SK-N-SH (cell line): ENCODE results near the gene NAIP.
"Not testable (repeated sequence)": the region's sequence is repeated elsewhere in the genome, so short reads cannot be mapped to it uniquely, and the experiment has no call there.

Experiments used
- CHD2 ChIP-seq: fragments of 150-350 bp; IDR thresholded peaks from 2 replicates; pipeline ENCODE4 v1.6.1; 2018; ENCODE audit warnings: low read length; ENCODE audit not compliant: partially characterized antibody
- ELF1 ChIP-seq: IDR thresholded peaks from 2 replicates; pipeline ENCODE4 v1.4.0; 2012
- EZH2phosphoT487 ChIP-seq: fragments of 200-600 bp; sonication (generic); IDR thresholded peaks from 2 replicates; pipeline ENCODE4 v1.6.1; 2017; ENCODE audit warnings: low read depth, mixed run types, mild to moderate bottlenecking, antibody characterized with exemption, moderate library complexity, borderline replicate concordance
- MEF2A ChIP-seq: IDR thresholded peaks from 2 replicates; pipeline ENCODE4 v1.4.0; 2012; ENCODE audit warnings: low read depth, borderline replicate concordance
- RFX5 ChIP-seq: IDR thresholded peaks from 2 replicates; pipeline ENCODE4 v1.6.1; 2012; ENCODE audit warnings: mild to moderate bottlenecking, improper control_type of control experiment, low read length
- SIN3A ChIP-seq: IDR thresholded peaks from 2 replicates; pipeline ENCODE4 v1.6.1; 2012; ENCODE audit warnings: low read depth, mild to moderate bottlenecking, low read length, moderate library complexity, borderline replicate concordance
- SMC3 ChIP-seq: IDR thresholded peaks from 2 replicates; pipeline ENCODE4 v1.6.1; 2012; ENCODE audit warnings: low read depth, low read length, improper control_type of control experiment
- TAF1 ChIP-seq: IDR thresholded peaks from 2 replicates; pipeline ENCODE4 v1.6.1; 2012; ENCODE audit warnings: low read depth, mild to moderate bottlenecking, low read length, moderate library complexity, borderline replicate concordance
- TF ChIP-seq, protein P1 (sequence below): IDR thresholded peaks from 2 replicates; pipeline ENCODE4 v1.4.0; 2012; ENCODE audit warnings: low read depth
- TF ChIP-seq, protein P2 (sequence below): fragments of 200-600 bp; sonication (generic); IDR thresholded peaks from 2 replicates; pipeline ENCODE4 v1.6.1; 2017; ENCODE audit warnings: antibody characterized with exemption, mild to moderate bottlenecking, moderate library complexity
- TF ChIP-seq, protein P3 (sequence below): IDR thresholded peaks from 2 replicates; pipeline ENCODE4 v1.6.1; 2012; ENCODE audit warnings: mild to moderate bottlenecking, low read depth, low read length, moderate library complexity
- TF ChIP-seq, protein P4 (sequence below): fragments of 150-350 bp; IDR thresholded peaks from 2 replicates; pipeline ENCODE4 v1.6.1; 2016; ENCODE audit warnings: mild to moderate bottlenecking, low read depth, low read length
- TF ChIP-seq, protein P5 (sequence below): fragments of 150-350 bp; IDR thresholded peaks from 2 replicates; pipeline ENCODE4 v1.6.1; 2017; ENCODE audit warnings: antibody characterized with exemption, low read length, low read depth, borderline replicate concordance
- TF ChIP-seq, protein P6 (sequence below): IDR thresholded peaks from 2 replicates; pipeline ENCODE4 v1.4.0; 2012; ENCODE audit warnings: low read depth, borderline replicate concordance

DNA sequence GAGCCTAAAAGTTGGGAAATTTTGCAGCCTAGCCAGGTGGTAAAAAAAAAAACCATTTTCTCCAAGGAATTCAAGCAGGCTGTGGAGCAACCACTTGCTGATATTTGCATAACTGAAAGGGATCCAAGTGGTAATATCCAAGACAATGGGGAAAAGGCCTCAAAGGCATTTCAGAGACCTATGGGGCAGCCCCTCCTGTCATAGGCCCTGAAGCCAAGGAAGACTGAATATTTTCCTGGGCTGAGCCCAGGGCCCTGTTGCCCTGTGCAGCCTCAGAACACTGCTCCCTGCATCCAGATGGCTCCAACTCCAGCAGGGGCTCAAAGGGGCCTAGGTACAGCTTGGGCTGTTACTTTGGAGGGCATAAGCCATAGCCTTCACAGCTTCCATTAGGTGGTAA lies 60.6 kb downstream of the NAIP start:
- TF ChIP-seq, protein P1, sequence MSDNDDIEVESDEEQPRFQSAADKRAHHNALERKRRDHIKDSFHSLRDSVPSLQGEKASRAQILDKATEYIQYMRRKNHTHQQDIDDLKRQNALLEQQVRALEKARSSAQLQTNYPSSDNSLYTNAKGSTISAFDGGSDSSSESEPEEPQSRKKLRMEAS = not testable (repeated sequence)
- TF ChIP-seq, protein P2, sequence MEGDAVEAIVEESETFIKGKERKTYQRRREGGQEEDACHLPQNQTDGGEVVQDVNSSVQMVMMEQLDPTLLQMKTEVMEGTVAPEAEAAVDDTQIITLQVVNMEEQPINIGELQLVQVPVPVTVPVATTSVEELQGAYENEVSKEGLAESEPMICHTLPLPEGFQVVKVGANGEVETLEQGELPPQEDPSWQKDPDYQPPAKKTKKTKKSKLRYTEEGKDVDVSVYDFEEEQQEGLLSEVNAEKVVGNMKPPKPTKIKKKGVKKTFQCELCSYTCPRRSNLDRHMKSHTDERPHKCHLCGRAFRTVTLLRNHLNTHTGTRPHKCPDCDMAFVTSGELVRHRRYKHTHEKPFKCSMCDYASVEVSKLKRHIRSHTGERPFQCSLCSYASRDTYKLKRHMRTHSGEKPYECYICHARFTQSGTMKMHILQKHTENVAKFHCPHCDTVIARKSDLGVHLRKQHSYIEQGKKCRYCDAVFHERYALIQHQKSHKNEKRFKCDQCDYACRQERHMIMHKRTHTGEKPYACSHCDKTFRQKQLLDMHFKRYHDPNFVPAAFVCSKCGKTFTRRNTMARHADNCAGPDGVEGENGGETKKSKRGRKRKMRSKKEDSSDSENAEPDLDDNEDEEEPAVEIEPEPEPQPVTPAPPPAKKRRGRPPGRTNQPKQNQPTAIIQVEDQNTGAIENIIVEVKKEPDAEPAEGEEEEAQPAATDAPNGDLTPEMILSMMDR = not testable (repeated sequence)
- not testable (repeated sequence) for TF ChIP-seq MEF2A, RFX5, ELF1, EZH2phosphoT487, SIN3A, SMC3, CHD2, TAF1
- TF ChIP-seq, protein P3, sequence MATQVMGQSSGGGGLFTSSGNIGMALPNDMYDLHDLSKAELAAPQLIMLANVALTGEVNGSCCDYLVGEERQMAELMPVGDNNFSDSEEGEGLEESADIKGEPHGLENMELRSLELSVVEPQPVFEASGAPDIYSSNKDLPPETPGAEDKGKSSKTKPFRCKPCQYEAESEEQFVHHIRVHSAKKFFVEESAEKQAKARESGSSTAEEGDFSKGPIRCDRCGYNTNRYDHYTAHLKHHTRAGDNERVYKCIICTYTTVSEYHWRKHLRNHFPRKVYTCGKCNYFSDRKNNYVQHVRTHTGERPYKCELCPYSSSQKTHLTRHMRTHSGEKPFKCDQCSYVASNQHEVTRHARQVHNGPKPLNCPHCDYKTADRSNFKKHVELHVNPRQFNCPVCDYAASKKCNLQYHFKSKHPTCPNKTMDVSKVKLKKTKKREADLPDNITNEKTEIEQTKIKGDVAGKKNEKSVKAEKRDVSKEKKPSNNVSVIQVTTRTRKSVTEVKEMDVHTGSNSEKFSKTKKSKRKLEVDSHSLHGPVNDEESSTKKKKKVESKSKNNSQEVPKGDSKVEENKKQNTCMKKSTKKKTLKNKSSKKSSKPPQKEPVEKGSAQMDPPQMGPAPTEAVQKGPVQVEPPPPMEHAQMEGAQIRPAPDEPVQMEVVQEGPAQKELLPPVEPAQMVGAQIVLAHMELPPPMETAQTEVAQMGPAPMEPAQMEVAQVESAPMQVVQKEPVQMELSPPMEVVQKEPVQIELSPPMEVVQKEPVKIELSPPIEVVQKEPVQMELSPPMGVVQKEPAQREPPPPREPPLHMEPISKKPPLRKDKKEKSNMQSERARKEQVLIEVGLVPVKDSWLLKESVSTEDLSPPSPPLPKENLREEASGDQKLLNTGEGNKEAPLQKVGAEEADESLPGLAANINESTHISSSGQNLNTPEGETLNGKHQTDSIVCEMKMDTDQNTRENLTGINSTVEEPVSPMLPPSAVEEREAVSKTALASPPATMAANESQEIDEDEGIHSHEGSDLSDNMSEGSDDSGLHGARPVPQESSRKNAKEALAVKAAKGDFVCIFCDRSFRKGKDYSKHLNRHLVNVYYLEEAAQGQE = not testable (repeated sequence)
- TF ChIP-seq, protein P4, sequence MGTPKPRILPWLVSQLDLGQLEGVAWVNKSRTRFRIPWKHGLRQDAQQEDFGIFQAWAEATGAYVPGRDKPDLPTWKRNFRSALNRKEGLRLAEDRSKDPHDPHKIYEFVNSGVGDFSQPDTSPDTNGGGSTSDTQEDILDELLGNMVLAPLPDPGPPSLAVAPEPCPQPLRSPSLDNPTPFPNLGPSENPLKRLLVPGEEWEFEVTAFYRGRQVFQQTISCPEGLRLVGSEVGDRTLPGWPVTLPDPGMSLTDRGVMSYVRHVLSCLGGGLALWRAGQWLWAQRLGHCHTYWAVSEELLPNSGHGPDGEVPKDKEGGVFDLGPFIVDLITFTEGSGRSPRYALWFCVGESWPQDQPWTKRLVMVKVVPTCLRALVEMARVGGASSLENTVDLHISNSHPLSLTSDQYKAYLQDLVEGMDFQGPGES = not testable (repeated sequence)
- TF ChIP-seq, protein P5, sequence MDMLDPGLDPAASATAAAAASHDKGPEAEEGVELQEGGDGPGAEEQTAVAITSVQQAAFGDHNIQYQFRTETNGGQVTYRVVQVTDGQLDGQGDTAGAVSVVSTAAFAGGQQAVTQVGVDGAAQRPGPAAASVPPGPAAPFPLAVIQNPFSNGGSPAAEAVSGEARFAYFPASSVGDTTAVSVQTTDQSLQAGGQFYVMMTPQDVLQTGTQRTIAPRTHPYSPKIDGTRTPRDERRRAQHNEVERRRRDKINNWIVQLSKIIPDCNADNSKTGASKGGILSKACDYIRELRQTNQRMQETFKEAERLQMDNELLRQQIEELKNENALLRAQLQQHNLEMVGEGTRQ = not testable (repeated sequence)
- TF ChIP-seq, protein P6, sequence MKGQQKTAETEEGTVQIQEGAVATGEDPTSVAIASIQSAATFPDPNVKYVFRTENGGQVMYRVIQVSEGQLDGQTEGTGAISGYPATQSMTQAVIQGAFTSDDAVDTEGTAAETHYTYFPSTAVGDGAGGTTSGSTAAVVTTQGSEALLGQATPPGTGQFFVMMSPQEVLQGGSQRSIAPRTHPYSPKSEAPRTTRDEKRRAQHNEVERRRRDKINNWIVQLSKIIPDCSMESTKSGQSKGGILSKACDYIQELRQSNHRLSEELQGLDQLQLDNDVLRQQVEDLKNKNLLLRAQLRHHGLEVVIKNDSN = not testable (repeated sequence)
